Measurements from ENCODE around the gene MKRN2. TPM values are rescaled to one million over a fixed set of nuclear protein-coding genes. Genes with fewer than 3 reads are reported as not detected.

MKRN2 gene, protein sequence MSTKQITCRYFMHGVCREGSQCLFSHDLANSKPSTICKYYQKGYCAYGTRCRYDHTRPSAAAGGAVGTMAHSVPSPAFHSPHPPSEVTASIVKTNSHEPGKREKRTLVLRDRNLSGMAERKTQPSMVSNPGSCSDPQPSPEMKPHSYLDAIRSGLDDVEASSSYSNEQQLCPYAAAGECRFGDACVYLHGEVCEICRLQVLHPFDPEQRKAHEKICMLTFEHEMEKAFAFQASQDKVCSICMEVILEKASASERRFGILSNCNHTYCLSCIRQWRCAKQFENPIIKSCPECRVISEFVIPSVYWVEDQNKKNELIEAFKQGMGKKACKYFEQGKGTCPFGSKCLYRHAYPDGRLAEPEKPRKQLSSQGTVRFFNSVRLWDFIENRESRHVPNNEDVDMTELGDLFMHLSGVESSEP
- total RNA-seq (2022; extraction: Qiagen RNA extraction; ENCODE audit: low read depth), result 22.7 to 25.3 TPM (median 23.5 TPM) in 5 replicates

DNA sequence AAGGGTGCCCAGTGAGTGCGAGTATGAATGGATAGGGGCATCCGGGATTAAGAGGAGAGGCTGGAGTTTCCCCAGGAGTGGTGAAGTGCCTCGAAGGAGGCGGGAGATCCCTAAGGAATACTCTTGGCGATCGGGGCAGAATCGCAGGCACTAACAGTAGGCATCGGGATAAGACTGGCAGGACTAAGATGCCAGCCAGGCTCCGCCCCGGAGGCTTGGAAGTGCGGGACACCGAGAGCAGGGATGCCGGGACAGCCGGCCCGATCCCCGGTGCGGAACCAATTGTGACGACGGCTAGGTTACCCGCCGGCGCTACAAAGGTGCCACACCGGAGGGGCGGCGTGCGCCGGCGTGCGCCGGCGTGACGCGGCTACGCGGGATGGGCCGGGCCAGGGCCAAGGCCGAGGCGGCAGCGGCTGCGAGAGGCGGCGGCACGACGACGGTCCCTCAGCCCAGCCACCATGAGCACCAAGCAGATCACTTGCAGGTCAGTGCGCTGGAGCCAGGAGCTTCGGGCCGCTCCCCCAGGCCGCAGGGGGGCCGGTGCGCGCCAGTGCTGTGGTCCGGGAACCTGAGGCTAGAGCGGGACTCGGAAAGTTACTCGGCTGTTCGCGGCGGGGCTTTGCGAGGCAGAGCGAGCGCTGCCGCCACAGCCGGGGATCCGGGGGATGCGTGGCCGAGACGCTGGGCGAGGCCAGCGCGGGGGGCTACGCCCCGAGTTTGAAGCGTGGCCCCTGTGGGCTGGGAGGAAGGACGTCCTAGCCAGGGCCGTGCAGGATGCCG lies at the start of gene MKRN2:
Gene MKRN2 (plus strand): TSS at position 398 of the 783 bp plus-strand sequence. CDS start 64 bp downstream, at position 462.

DNA sequence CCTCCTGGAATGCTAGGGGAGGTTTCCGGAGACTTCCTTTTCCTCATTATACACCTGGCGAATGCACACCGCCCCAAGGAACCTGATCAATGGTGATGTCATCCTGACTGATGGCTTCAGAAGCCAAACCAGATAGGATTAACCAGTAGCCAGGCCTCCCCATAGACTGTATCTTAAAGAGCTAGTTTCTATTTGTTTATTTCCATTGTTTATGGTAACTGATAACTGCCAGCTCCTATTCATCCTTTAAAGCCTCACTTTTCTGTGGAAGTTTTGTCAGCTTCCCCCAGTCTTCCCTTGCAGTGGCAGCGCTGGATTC lies 11.5 kb upstream of the MKRN2 start, which contains the start of gene MKRN2OS:
Gene MKRN2OS (minus strand): TSS at position 27 of the 319 bp plus-strand sequence. CDS start 35 bp downstream, outside the sequence.

Other genes starting within 250 kb of the MKRN2 start
- gene TSEN2, start 72.6 kb upstream of the MKRN2 start, total RNA-seq (2022; extraction: Qiagen RNA extraction; ENCODE audit: low read depth), result 15.8 to 18.5 TPM (median 17.3 TPM) in 5 replicates
- gene MKRN2OS, start 11.6 kb upstream of the MKRN2 start, total RNA-seq (2022; extraction: Qiagen RNA extraction; ENCODE audit: low read depth), result not detected in 5 replicates
- 54.6 to 60.8 TPM (median 56.4 TPM) in 5 replicates for gene RAF1, start 107.0 kb downstream of the MKRN2 start, total RNA-seq (2022; extraction: Qiagen RNA extraction; ENCODE audit: low read depth)
- 0.16 to 0.88 TPM (median 0.57 TPM) in 5 replicates for gene TMEM40, start 202.2 kb downstream of the MKRN2 start, total RNA-seq (2022; extraction: Qiagen RNA extraction; ENCODE audit: low read depth)
- gene CAND2, start 239.6 kb downstream of the MKRN2 start, total RNA-seq (2022; extraction: Qiagen RNA extraction; ENCODE audit: low read depth), result 0.31 to 0.45 TPM (median 0.40 TPM) in 5 replicates